ENCODE results near the gene RASA1.
"Not testable (repeated sequence)": the region's sequence is repeated elsewhere in the genome, so short reads cannot be mapped to it uniquely, and the experiment has no call there.

Gene RASA1

DNA sequence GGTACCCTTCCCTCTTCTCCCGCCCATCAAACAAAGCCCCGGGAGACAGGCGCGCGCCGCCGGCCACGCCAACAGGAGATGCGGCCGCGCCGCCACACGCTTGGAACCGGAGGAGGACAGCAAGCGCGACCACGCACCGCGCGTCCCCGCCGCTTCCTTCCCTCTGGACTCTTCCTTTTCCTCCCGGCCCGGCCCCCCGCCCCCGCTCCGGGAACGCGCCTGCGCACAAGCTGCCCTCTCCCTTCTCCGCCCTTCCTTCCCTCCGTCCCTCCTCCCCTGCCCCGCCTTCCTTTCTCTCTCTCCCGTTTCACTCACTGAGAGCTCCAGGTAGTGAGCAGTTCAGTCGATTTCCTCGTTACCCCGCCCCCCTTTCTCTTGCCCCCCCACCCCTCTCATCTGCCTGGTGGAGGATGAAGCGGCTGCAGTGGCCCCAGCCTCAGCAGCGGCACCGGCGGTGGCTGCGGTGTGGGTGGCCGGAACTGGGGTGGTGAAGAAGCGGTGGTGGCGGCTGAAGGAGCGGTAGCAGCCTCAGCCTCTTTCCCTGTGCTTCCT lies at the start of gene RASA1:
RASA1 (plus strand) TSS at position 310 of the 552 bp plus-strand sequence. CDS start 569 bp downstream, outside the sequence.
- peak; percentile 83 for ATAC-seq
- DNase-seq: peak; percentile 95

DNA sequence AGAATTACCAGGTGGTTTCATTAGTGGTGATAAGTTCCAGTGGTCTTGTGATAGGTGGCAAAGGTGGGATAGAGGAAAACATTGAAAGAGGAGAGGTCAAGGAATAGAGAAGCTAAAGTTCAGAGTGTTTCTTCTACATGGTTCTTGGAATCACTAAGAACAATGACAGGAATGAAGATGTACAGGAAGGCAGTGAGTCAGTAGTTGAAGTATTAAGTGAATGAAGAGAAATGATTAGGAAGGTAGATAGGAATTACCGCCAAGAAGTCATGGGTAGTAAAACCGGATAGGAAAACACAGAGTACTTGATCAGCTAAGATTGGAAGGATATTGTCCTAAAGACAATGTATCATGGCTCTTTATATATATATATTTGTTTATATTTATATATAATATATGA lies 37.9 kb upstream of the RASA1 start:
- ATAC-seq: no peak
- DNase-seq: no peak

DNA sequence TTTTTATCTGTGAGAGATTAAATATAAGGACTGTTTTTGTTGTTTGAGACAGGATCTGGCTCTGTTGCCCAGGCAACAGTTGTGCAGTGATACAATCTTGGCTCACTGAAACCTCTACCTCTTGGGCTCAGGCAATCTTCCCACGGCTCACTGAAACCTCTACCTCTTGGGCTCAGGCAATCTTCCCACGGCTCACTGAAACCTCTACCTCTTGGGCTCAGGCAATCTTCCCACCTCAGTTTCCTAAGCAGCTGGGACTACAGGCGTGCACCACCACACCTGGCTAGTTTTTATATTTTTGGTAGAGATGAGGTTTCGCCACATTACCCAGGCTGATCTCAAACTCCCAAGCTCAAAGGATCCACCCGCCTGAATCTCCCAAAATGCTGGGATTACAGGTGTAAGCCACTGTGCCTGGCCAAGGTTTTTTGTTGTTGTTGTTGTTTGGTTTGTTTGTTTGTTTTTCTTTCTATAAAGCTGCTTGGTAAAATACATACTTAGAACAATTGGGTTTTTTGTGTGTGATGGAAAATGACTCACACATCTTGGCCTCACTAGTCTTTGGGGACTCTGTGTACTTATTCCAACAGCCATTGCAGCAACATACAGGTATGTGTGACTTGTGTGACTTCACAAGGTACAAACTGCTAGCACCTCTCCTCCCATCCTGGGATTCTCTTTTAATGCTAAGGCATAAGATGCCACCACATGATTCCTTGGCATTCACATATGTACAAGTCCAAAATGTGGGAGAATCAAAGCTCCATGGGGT lies 36.5 kb upstream of the RASA1 start:
- ATAC-seq (peak; percentile 66), DNase-seq (no peak)

DNA sequence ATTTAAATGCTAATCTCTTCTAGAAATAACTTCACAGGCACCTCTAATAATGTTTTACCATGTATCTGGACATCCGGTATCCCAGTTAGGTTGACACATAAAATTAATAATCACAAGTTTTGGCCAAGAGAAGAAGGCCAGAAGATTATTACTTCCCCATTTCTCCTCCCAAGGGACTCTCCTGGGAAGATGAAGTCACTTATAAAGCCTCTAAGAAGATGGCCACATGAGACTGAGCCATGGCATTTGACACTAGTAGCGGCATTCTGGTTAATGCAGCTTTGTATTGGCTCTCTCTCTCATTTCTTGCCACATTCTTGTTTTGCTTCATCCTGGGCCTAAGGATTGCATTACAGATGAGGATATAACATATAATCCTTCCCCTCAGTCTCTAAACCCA lies 34.5 kb upstream of the RASA1 start:
- ATAC-seq (no peak), DNase-seq (no peak)

DNA sequence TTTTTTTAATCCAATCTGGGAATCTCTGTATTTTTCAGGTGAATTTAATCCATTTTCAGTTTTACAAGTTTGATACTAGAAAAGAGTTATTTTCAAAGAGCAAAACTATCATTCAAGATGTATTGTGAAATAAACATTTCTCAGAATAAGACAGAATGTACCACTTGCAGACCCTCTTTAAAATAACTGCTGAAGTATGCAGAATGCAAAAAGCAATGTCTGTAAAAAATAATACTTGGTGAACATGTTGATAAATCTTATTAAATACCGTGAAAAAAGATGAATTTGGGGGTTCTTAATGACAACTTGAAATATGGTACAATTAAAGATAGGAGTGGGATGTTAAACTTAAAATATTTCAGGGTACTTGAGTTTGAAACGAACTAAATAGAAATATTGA lies 26.1 kb upstream of the RASA1 start:
- DNase-seq (no peak), ATAC-seq (no peak)

DNA sequence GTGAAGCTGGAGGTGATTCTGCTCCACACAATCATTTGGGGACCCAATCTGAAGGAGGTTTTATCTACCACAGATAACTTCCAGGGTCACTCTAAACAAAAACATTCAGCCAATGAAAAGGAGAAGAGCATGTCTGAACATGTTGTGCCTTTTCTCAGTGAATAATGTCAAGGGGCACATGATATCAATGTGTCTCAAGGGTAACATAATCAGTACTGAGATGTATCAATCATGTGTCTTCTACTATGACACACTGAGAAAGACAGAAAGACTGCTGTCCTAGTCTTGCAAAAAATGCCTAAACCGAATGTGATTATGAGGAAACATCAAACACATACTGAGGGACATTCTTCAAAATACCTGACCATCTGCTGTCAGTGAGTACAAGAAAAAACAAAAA lies 25.4 kb upstream of the RASA1 start:
- DNase-seq: no peak
- no peak for ATAC-seq

DNA sequence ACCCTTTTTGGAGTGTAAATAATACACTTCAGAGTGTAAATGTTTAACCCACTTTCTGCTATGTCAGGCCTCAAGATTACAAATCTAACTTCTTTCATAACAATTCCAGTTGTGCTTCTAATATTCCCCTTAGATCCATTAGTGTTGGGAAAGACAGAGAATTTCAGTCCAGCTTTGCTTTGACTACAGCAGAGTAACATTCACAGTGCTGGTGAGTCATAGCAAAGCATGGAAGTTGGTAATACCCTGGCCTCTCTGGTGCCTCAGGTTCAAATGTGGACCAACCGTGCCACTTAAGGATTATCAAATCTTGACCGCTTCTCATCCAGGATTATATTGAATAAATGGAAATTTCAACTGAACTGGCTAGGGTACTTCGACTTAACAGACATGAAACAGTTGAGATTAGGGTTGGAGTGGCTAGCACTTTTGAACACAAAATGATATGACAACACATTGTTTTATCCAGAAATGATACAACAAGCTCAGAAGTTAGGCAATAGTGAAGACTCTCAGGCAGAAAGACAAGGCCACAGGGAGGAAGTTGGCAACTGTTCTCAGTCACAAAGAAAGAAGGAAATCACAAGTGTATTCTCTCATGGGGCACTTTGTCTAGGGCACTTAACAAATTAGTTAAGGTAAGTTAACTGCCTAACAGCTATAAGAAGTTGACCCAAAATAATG lies 24.4 kb upstream of the RASA1 start:
- no peak for ATAC-seq

DNA sequence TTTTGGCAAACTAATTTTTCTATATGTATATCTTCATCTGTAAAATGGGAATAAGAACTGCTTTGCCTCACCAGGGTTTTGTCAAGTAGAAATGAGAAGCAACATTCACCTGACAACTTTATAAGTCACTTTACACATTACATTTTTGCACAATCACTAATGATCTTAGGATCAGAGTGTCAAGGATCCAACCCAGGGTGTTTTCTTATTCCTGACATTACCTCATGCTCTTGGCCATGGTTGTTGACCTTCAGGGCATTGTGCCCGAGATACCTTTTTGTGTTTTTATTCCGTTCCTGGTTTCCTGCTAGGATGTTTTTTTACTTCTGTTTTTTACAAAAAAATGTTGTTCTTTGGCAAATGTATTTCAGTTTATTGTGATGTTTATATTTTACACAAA lies 22.2 kb upstream of the RASA1 start:
- no peak for ATAC-seq
- DNase-seq: no peak

More for the DNA sequence above, 24.4 kb upstream of the RASA1 start:
- no peak for DNase-seq

DNA sequence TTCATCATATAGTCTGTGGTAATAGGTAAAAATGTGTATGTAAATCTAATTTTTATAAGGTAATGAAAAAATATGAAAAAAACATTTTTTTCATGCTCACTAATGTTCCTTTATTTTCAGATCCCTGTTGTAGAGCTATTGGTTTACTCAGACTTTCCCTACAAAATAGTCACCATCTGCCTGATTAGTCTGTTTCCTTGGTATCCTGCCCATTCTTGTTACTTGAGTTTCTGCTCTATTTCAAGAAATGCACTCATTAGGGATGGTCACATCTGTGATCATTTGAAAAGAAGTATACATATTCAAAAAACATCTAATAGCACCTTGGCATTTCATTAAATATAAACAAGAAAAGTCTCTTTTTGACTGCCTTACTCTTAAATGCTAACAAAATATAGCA lies 21.6 kb upstream of the RASA1 start:
- ATAC-seq: no peak
- DNase-seq: no peak

DNA sequence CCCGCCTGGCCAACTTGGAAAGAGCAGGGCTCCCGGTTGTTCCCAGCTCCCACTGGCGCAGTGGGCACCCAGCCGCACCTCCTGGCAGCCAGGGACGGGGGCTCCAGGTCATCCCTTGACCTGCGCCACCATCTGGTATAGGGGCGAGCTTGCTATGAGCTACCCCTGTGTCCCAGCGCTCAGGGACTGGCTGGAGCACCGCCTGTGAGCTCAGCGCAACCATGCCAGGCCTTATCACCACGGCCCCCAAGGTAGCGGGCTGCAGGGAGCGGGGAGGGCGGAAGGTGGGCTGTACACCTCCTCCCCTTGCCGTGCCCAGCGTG lies 15.4 kb upstream of the RASA1 start:
- ATAC-seq (no peak), DNase-seq (no peak)

DNA sequence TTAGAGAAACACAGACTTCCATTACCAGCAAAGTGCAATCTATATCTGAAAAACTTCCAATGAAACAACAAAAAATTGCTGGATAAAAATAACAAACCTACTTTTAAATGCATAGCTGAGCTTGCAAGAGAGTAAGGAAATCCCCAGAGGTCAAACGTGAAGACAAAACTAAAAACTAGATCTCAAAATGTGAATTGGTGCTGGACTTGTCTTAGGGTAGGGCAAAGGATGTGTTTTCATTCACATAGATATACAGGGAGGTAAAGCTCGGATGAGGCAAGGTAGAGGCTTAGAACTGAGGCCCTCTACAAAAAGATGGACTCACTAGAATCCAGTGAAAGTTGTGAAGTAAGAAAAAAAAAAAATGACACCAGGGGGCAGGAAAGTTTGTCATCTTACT lies 13.6 kb upstream of the RASA1 start:
- no peak for DNase-seq

DNA sequence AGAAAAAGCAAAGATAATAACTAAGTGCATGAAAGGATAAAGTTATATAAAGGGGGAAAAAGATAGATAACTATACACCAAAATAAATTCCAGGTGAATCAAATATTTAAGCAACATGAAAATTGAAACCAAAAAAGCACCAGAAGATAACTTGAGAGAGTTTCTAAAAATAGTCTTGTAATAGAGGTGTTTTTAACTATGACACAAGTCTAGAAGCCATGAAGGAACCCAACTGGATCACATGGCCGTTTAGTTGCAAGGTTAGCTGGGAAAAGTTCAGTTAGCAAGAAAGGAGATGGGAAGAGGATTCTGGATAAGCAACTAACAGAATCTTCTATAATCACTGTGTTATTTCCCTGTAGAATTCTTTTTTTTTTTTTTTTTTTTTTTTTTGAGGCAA lies 9.2 kb upstream of the RASA1 start:
- DNase-seq (no peak), ATAC-seq (no peak)

More for the DNA sequence above, 13.6 kb upstream of the RASA1 start:
- no peak for ATAC-seq

DNA sequence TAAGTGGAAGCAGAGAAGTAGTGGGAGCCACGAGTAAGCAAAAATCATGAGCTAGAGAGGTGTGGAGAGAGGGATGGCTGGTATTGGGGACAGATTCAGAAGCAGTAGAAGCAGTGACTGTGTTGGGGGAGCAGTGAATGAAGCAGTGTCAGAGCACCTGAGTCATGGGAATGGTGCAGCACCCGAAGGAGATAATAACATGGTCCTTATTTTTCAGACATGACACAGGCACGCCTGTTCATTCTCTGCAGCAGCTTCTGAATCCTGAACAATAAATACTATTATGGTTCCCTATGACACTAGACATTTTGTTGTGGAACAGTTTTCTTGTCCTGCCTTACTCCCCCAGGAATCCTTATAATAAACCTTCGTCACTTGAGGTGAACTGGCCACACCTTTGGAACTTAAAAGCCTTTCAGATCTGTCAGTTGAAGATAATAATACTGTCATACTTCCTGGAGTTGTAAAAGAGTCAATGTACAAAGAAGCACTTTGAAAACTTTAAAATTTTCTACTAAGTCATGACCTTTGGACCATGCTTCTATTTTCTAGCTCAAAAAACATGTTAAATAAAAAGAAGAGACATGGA lies 7.0 kb upstream of the RASA1 start:
- ATAC-seq: no peak
- no peak for DNase-seq

DNA sequence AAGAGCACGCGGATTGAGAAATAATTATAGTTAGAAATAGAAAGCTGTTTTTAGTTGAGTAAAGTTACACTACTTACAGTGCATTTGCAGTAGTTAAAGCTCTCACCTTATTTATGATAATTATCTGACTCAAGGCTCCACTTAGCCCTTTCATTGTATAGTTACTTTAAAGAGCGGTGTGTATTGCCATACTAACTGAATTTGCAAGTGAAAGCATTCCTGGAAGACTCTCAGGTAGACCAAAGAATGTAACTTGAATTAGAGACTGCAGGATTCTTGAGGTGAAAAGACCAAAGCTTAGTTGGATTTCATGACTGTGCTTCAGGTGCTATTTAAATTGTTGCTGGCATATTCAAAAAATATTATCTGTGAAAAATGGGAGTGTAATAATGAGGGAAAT lies 4.2 kb upstream of the RASA1 start:
- no peak for DNase-seq
- no peak for ATAC-seq

DNA sequence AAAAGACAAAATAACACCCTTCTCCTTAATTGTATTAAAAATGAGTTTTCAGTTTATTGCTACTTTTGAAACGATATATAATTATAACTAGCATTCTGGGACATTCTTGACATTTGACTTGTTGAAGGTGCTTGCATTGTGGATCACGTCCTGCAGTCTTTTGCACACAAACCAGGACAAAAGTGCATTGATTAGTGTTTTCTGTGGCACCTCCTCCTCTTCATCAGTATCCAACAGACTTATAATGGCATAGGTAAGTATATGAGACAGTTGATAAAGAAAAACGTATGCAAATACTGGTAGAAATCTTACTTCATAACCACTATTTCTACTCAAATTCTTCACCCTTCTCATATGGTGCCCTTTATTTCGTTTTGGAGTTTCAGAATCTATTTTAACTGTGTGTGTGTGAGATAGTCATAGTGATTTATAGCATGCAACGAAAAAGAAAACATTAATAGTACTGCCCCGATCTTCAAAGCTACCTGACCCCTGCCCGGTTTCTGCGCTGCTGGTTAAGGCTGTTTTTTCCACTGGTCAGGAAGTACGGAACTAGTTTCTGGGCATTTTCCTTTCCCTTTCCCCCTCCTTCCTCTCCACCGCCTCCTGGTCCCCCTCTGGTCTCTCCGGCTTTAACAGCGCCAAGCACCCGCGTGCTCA lies 639 bp upstream of the RASA1 start:
- no peak for ATAC-seq
- DNase-seq: no peak

DNA sequence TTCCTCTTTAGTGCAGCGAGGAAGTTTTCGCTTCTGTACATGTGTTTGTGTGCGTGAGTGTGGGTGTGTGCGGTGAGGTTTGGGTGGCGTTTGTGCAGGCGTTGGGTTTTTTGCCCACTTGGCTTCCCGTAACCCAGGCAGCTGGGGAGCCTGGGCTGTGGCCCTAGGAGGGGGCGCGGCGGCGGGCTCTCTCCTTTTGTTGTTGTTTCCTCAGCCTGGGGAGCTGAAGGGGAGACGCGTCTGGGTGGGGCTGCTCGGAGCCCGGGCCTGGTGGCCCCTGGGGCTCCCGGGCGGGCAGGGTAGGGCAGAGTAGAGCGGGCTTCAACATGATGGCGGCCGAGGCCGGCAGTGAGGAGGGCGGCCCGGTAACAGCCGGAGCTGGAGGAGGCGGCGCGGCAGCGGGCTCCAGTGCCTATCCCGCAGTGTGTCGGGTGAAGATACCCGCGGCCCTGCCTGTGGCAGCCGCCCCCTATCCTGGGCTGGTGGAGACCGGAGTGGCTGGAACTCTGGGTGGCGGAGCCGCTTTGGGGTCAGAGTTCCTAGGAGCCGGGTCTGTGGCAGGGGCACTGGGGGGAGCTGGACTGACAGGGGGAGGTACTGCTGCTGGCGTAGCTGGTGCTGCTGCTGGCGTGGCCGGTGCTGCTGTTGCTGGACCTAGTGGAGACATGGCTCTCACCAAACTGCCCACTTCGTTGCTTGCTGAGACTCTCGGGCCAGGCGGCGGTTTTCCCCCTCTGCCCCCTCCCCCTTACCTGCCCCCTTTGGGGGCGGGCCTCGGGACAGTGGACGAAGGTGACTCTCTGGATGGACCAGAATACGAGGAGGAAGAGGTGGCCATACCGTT lies 665 bp downstream of the RASA1 start:
- peak; percentile 67 for ATAC-seq
- DNase-seq: peak; percentile 73

DNA sequence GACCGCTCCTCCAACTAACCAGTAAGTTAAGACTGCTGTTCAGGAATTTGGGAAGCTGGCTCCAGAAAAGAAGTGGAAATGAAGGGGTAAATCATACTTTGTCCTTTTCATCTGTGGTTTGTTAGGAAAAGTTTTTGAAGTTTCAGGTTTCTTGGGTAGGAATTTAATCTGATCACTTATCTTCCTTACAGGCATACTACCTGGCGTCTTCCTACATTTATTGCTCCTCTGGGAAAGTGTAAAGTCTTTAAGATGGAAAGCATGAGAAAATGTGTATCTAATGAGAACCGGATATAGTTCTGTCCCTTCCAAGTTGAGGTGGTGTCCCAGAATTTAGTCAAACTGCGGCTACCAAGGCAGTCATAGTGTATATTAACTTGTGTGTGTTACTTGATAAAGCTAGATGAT lies 1.3 kb downstream of the RASA1 start:
- ATAC-seq: no peak
- DNase-seq: no peak

DNA sequence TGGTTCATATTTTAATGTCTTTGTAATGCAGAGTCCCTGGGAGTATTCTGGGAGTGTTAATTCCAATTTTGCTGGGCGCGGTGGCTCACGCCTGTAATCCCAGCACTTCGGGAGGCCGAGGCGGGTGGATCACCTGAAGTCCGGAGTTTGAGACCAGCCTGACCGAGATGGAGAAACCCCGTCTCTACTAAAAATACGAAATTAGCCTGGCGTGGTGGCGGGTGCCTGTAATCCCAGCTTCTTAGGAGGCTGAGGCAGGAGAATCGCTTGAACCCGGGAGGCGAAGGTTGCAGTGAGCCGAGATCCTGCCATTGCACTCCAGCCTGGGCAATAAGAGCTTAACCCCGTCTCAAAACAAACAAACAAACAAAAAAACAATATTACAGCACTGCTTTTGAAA lies 3.2 kb downstream of the RASA1 start:
- not testable (repeated sequence) for DNase-seq, ATAC-seq

DNA sequence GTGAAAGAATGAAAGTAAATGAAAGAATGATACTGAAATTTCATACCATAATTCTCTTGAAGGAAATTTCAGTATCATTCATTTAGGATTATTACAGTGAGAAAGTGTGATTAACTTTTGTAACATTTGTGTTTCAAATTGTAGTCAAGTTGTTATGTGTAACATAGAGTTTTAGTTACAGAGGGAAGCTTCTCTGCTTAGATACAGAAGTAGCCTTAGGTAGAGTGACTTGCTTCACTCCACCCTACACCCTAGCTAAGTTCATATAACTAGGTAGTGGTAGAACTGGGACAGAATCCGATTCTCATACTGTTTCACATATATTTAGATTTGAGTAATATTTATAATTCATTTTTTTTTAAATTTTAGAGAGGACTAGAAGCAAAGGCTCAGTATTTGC lies 9.0 kb downstream of the RASA1 start:
- ATAC-seq (no peak), DNase-seq (no peak)

DNA sequence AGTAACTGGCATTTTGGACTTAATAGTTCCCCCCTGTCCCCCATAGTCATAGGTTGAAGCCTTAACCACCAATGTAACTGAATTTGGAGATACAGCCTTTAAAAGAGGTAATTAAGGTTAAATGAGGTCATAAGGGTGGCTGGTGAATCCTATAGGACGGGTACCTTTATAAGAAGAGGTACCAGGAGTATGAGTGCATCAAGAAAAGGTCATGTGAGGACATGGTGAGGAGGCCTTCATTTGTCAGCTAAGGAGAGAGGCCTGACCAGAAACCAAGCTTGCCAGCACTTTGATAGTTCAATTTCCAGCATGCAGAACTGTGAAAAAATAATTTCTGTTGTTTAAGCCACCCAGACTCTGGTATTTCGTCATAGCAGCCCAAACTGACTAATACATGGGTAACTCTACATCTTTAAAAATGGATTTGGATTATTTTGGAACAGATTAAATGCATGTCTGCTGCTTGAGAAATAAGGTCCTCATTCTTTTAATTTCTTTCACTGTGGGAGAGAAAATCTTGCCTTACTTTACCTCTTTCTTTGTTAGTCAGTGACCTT lies 9.7 kb downstream of the RASA1 start:
- DNase-seq (no peak), ATAC-seq (peak; percentile 58)

DNA sequence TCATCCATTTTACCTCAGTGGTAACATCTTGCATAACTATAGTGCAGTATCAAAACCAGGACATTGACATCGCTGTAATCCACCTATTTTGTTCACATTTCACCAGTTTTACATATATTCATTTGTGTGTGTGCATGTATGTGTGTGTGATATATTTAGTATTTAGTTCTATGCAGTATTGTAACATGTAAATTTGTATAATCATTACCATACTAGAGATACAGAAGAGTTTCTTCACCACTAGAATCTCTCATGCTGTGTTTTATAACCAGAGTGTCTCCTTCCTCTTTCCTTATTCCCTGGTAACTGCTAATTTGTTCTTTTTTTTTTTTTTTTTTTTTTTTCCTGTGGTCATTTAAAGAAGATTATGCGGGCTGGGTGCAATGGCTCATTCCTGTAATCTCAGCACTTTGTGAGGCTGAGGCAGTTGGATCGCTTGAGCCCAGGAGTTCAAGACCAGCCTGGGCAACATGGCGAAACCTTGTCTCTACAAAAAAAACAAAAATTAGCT lies 11.0 kb downstream of the RASA1 start:
- ATAC-seq (no peak), DNase-seq (no peak)
